Chondrocyte (in vitro differentiated cells): Measurements from ENCODE around the gene TNS4. TPM values are rescaled to one million over a fixed set of nuclear protein-coding genes. Genes with fewer than 3 reads are reported as not detected.

Experiments
- DNase-seq: peaks from one replicate; pipeline ENCODE4 v3.0.0; 2021; ENCODE audit warnings: mixed read lengths, low spot score
- H3K27ac Mint-ChIP-seq: one replicate; pipeline ENCODE4 v1.8.0; 2021; ENCODE audit warnings: mild to moderate bottlenecking, moderate library complexity, mixed read lengths; ENCODE audit not compliant: unreplicated experiment
- H3K27me3 Mint-ChIP-seq: 2 replicates; pipeline ENCODE4 v1.8.0; 2021; ENCODE audit warnings: low read depth, mixed read lengths
- H3K36me3 Mint-ChIP-seq: 2 replicates; pipeline ENCODE4 v1.8.0; 2021; ENCODE audit warnings: low read depth, mixed read lengths
- H3K4me1 Mint-ChIP-seq: 2 replicates; pipeline ENCODE4 v1.8.0; 2021; ENCODE audit warnings: low read depth, mild to moderate bottlenecking, mixed read lengths
- H3K4me3 Mint-ChIP-seq: one replicate; pipeline ENCODE4 v1.8.0; 2021; ENCODE audit warnings: mild to moderate bottlenecking, moderate library complexity, mixed read lengths; ENCODE audit not compliant: unreplicated experiment
- H3K9me3 Mint-ChIP-seq: 2 replicates; pipeline ENCODE4 v1.8.0; 2021; ENCODE audit warnings: low read depth, mixed read lengths
- total RNA-seq: library from RNA; stranded (reverse); gene quantifications from 3 replicates; pipeline ENCODE4 v1.2.1, GENCODE V29; 2021
- TF ChIP-seq, protein P1 (sequence below): fragments of 200-600 bp; sonication (generic); IDR thresholded peaks from 2 replicates; pipeline ENCODE4 v1.5.0; 2021; ENCODE audit warnings: antibody characterized with exemption, mild to moderate bottlenecking, moderate library complexity

Gene TNS4
- total RNA-seq, 1 donor from 2014 or later, result not detected

DNA sequence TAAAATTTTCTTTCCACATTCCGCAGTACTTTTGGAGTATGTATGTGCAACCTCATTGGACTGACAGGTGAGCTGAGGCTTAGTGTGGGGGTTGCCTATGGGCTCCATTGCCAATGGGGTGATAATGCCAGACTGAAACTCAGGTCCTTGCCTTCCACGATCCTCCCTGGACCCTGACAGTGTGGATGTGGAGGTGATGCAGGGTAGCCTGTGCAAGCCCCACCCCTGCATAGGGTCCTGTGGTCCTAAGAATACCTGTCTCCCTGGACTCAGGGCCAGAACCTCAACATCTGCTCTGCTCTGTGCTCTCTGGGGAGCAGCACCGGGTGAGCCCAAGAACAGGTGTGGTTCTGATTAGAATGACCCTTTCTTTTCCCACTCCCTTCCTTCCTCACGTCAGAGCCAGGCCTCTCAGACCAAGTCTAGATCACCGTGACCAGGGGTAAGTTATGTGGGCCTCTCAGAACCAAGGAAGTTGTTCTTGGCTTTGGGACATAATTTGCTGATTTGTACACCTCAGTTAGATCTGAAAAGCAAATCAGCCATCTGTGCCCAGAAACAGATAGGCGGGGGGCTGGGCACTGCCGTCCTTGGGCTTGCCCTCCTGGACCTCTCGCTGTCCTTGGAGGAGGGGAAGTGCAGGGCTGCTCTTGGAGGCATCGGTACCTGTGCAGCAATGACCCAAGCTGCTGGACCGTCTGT, 8.4 kb upstream of the TNS4 start:
- Mint-ChIP-seq H3K4me3 (no peak overlapping the region), H3K27ac (peak overlapping the region; percentile 17), H3K27me3 (no peaks in the 10 kb centered on the region), H3K9me3 (no peaks in the 10 kb centered on the region), H3K4me1 (peaks cover 54% of the 10 kb centered on the region), H3K36me3 (no peaks in the 10 kb centered on the region)
- TF ChIP-seq, protein P1, sequence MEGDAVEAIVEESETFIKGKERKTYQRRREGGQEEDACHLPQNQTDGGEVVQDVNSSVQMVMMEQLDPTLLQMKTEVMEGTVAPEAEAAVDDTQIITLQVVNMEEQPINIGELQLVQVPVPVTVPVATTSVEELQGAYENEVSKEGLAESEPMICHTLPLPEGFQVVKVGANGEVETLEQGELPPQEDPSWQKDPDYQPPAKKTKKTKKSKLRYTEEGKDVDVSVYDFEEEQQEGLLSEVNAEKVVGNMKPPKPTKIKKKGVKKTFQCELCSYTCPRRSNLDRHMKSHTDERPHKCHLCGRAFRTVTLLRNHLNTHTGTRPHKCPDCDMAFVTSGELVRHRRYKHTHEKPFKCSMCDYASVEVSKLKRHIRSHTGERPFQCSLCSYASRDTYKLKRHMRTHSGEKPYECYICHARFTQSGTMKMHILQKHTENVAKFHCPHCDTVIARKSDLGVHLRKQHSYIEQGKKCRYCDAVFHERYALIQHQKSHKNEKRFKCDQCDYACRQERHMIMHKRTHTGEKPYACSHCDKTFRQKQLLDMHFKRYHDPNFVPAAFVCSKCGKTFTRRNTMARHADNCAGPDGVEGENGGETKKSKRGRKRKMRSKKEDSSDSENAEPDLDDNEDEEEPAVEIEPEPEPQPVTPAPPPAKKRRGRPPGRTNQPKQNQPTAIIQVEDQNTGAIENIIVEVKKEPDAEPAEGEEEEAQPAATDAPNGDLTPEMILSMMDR, result no peak
- DNase-seq, result peak; percentile 27

DNA sequence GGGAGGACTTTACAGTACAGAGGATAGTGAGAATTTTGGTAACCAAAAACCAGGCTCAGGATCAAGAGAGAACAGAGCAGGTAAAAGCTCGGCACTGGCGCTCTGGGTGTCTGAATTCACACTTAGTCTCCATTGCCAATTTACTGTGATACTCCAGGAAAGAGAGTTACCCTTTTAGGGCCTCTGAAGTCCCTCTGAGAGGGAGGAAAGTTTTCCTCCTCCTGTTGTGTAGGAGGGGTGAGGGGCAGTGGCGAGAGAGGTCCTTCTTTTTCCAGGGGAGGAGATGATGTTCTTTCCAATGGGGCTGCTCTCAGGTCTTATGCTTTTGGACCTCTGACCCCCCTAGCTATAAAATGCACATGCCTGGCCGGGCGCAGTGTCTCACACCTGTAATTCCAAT, 5.4 kb upstream of the TNS4 start:
- no peaks in the 10 kb centered on the region for H3K36me3 Mint-ChIP-seq
- TF ChIP-seq, protein P1, result no peak
- peak; percentile 17 for DNase-seq

DNA sequence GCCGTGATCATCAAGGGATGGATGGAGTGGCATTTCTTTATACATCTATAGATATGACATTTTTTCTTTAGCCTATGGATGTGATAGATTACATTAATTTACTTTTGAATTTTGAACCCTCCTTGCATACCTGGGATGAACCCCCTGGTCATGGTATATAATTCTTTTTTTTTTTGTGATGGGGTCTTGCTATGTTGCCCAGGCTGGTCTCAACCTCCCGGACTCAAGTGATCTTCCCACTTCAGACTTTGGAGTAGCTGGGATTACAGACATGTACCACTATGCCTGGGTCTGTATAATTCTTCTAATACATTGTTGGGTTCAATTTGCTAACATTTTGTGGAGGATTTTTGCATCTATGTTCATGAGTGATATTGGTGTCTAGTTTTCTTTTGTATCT, 1.7 kb upstream of the TNS4 start:
- Mint-ChIP-seq H3K27me3 (no peaks in the 10 kb centered on the region), H3K4me3 (no peak overlapping the region), H3K4me1 (peaks cover 24% of the 10 kb centered on the region), H3K27ac (no peak overlapping the region), H3K36me3 (no peaks in the 10 kb centered on the region), H3K9me3 (no peaks in the 10 kb centered on the region)
- DNase-seq, result peak; percentile 0
- TF ChIP-seq, protein P1, result no peak

More for the DNA sequence above, 5.4 kb upstream of the TNS4 start:
- Mint-ChIP-seq H3K9me3 (no peaks in the 10 kb centered on the region), H3K27me3 (no peaks in the 10 kb centered on the region), H3K4me1 (peaks cover 24% of the 10 kb centered on the region), H3K27ac (no peak overlapping the region), H3K4me3 (no peak overlapping the region)

DNA sequence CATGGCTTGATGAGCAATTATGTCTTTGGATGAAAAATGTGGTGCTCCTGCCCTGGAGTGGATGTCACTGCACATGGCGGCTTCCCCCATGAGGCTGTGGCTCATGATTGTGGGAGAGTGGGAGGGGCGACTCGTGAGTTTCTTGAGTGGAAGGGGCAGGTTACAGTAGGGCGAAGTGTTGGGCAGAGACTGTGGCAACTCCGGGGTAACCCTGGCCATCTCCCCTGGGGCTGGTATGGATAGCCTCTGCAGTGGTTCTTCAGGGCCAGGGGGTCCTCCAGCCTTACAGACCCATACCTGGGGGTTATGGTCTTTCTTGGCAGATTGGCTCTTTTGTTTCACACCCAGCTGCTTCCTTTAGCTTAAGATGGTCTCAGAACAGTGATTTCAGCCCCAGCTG, 1.3 kb upstream of the TNS4 start:
- Mint-ChIP-seq H3K36me3 (no peaks in the 10 kb centered on the region), H3K27ac (no peak overlapping the region), H3K27me3 (no peaks in the 10 kb centered on the region), H3K4me1 (peaks cover 29% of the 10 kb centered on the region), H3K9me3 (no peaks in the 10 kb centered on the region), H3K4me3 (no peak overlapping the region)
- DNase-seq, result peak; percentile 51
- TF ChIP-seq, protein P1, result no peak

DNA sequence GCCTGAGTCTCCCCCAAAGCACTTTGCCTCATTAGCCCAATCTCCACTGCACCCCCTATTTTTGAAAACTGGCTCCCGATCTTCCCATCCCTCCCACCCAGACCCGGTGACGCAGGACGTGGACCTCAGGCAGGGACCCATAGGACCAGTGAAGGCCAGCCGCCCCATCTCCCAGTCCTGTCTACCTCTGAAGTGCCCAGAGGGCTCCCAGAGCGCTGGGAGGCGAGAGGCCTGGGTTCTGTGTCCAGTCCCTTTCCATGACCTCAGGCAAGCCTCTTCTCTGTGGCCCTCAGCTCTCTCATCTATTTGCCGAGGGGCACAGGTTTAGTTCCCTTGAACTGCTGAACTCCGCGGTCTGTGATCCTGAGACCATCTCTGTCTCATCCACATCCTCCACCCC, 714 bp downstream of the TNS4 start:
- TF ChIP-seq, protein P1, result no peak
- no peaks in the 10 kb centered on the region for H3K9me3 Mint-ChIP-seq
- H3K27me3 Mint-ChIP-seq, result no peaks in the 10 kb centered on the region
- peaks cover 34% of the 10 kb centered on the region for H3K4me1 Mint-ChIP-seq
- DNase-seq, result peak; percentile 72
- H3K27ac Mint-ChIP-seq, result no peak overlapping the region
- no peaks in the 10 kb centered on the region for H3K36me3 Mint-ChIP-seq
- no peak overlapping the region for H3K4me3 Mint-ChIP-seq
